ENCODE data around the gene CTNNA3. TPM values are rescaled to one million over a fixed set of nuclear protein-coding genes. Genes with fewer than 3 reads are reported as not detected.

The CTNNA3 gene
- total and polyA plus RNA-seq, 4 donors, result 0.38 to 8.9 (median 5.2) TPM

DNA sequence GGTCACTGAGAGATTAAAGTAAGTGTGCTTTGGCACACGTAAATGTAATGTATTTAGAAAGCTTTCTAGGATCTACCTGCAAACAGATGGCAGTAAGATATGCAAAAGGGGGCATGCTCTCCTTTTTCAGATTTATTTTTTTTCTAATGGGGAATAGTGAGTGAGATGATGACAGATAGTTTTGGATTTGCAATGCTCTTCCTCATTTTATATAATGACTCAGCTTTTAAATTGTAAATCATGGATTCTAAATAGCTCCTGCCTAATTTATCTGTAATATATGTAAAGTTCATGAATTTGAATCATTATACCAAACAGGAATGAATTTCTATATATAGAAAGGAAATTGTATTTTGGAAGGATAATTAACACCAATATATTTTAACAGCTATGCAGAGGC is 1731.8 kb downstream of the CTNNA3 start:
- H3K9me3 ChIP-seq (ENCODE audit: control insufficient read depth, low read length), result peaks cover 3% of the 10 kb centered on the region
- ATAC-seq (ENCODE audit: low FRiP score) (no peak), DNase-seq (no peak)
- 52 to 74% methylated on average over 1 of the region's 1 CpG for WGBS, 2 donors
- H3K36me3 ChIP-seq (ENCODE audit: control insufficient read depth in 1 of 2, insufficient read depth in 2 of 2, low read length in 1 of 2), result no peaks in the 10 kb centered on the region
- H3K27me3 ChIP-seq (ENCODE audit: control insufficient read depth in 1 of 2, insufficient read depth in 2 of 2, low read length in 1 of 2), result peaks cover 0 to 1% of the 10 kb centered on the region in 2 donors
- intact Hi-C loops (cut with DNase I), result no loop called here
- no peak overlapping the region for H3K27ac ChIP-seq (ENCODE audit: low read depth in 1 of 2, low read length in 2 of 2)
- no peaks in the 10 kb centered on the region for H3K4me1 ChIP-seq (ENCODE audit: control insufficient read depth in 1 of 2, insufficient read depth in 2 of 2, low read length in 2 of 2)
- H3K4me3 ChIP-seq (ENCODE audit: low read length in 2 of 2), result no peak overlapping the region

DNA sequence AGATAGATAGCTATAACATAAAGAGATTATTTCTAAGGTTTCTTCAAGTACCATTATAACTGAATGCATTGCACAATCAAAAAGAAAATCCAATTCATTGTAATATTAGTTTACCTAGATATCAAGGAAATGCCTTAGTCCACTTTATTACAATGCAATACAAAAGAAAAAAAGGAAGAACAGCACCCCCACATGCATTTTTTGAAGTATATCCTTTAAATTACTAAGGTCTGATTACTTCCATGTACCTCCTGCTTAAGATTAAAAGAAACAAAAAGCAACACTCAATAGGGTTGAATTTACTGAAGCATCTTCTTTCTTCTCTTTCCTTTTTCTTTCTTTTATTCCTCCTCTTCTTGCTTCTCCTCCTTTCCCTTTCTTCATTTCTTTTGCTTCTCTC is 1743.9 kb downstream of the CTNNA3 start:
- ATAC-seq (ENCODE audit: low FRiP score) (no peak), DNase-seq (no peak)
- H3K27me3 ChIP-seq (ENCODE audit: control insufficient read depth in 1 of 2, insufficient read depth in 2 of 2, low read length in 1 of 2), result no peaks in the 10 kb centered on the region
- H3K9me3 ChIP-seq (ENCODE audit: control insufficient read depth, low read length), result peaks cover 1% of the 10 kb centered on the region
- intact Hi-C loops (cut with DNase I), result no loop called here
- H3K4me3 ChIP-seq (ENCODE audit: low read length in 2 of 2), result no peak overlapping the region
- H3K36me3 ChIP-seq (ENCODE audit: control insufficient read depth in 1 of 2, insufficient read depth in 2 of 2, low read length in 1 of 2), result no peaks in the 10 kb centered on the region
- H3K4me1 ChIP-seq (ENCODE audit: control insufficient read depth in 1 of 2, insufficient read depth in 2 of 2, low read length in 2 of 2), result no peaks in the 10 kb centered on the region
- H3K27ac ChIP-seq (ENCODE audit: low read depth in 1 of 2, low read length in 2 of 2), result no peak overlapping the region

DNA sequence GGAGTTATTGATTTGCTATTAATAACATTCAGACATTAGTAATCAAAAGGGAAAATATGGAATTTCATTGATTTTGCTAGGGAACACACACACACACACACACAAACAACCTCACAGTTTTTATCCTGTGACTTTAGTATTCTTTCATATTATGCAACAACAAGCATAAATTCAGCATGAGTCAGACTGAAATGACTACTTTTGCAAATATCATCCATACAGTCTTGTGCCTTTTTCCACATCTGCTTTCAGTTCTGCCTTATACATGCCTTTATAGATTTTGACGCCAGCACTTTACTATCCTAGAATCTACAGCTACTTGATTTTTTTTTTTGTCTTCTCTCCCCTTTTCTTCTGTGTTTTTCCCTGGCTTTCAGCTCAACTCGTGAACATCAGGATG is 1745.9 kb downstream of the CTNNA3 start:
- no peak for DNase-seq
- WGBS, 2 donors, result 42 to 50% methylated on average over 2 of the region's 2 CpGs

DNA sequence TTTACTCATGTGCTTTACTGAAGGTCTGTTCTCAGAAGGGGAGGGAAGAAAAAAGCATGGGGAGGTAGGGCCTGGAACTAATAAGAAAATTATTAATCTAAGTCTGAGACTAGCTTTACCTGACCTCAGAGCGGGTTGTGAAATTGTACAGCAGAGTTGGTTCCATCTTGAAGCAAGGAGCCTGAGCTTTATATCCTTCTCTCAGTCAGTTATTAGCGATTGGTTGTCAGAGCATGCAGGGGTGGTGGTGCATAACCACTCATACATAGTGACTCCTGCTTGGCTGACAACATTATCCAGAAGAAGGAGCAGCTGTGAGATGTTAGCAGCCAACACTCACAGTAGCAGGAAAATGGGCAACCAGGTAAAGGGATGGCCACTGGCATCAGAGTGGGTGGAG is 1746.5 kb downstream of the CTNNA3 start:
- H3K9me3 ChIP-seq (ENCODE audit: control insufficient read depth, low read length), result peaks cover 1% of the 10 kb centered on the region
- no peak overlapping the region for H3K4me3 ChIP-seq (ENCODE audit: low read length in 2 of 2)
- 62 to 93% methylated on average over 2 of the region's 2 CpGs for WGBS, 2 donors
- no peaks in the 10 kb centered on the region for H3K27me3 ChIP-seq (ENCODE audit: control insufficient read depth in 1 of 2, insufficient read depth in 2 of 2, low read length in 1 of 2)
- intact Hi-C loops (cut with DNase I), result no loop called here
- ATAC-seq (ENCODE audit: low FRiP score) (no peak), DNase-seq (no peak)
- no peaks in the 10 kb centered on the region for H3K4me1 ChIP-seq (ENCODE audit: control insufficient read depth in 1 of 2, insufficient read depth in 2 of 2, low read length in 2 of 2)
- no peak overlapping the region for H3K27ac ChIP-seq (ENCODE audit: low read depth in 1 of 2, low read length in 2 of 2)
- no peaks in the 10 kb centered on the region for H3K36me3 ChIP-seq (ENCODE audit: control insufficient read depth in 1 of 2, insufficient read depth in 2 of 2, low read length in 1 of 2)

More for the DNA sequence above, 1745.9 kb downstream of the CTNNA3 start:
- Histone ChIP-seq H3K27me3 (ENCODE audit: control insufficient read depth in 1 of 2, insufficient read depth in 2 of 2, low read length in 1 of 2) (no peaks in the 10 kb centered on the region), H3K36me3 (ENCODE audit: control insufficient read depth in 1 of 2, insufficient read depth in 2 of 2, low read length in 1 of 2) (no peaks in the 10 kb centered on the region), H3K4me3 (ENCODE audit: low read length in 2 of 2) (no peak overlapping the region), H3K9me3 (ENCODE audit: control insufficient read depth, low read length) (peaks cover 1% of the 10 kb centered on the region), H3K27ac (ENCODE audit: low read depth in 1 of 2, low read length in 2 of 2) (no peak overlapping the region), H3K4me1 (ENCODE audit: control insufficient read depth in 1 of 2, insufficient read depth in 2 of 2, low read length in 2 of 2) (no peaks in the 10 kb centered on the region)
- no peak for ATAC-seq (ENCODE audit: low FRiP score)
- intact Hi-C loops (cut with DNase I), result no loop called here

DNA sequence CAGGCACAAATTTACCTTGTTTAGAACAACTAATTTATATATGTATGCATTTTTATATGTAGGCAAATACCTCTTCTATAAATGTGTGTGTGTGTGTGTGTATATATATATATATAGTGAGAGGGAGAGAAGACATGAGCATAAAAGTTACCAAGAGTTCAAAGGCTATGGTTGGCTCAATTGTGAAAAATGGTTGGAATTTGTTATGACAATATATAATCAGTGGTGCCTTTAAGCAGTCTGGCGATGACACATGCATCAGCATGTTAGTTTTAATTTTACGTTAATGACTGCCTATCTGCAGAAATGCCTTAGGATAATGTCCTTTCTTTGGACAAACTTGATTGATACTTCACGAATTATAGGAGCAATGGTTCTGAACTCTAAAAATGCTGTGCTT is 1750.9 kb downstream of the CTNNA3 start:
- DNase-seq (no peak), ATAC-seq (ENCODE audit: low FRiP score) (no peak)
- WGBS, 2 donors, result 71 to 73% methylated on average over 3 of the region's 3 CpGs
- Histone ChIP-seq H3K27ac (ENCODE audit: low read depth in 1 of 2, low read length in 2 of 2) (no peak overlapping the region), H3K36me3 (ENCODE audit: control insufficient read depth in 1 of 2, insufficient read depth in 2 of 2, low read length in 1 of 2) (no peaks in the 10 kb centered on the region), H3K27me3 (ENCODE audit: control insufficient read depth in 1 of 2, insufficient read depth in 2 of 2, low read length in 1 of 2) (no peaks in the 10 kb centered on the region), H3K9me3 (ENCODE audit: control insufficient read depth, low read length) (peaks cover 1% of the 10 kb centered on the region), H3K4me3 (ENCODE audit: low read length in 2 of 2) (no peak overlapping the region), H3K4me1 (ENCODE audit: control insufficient read depth in 1 of 2, insufficient read depth in 2 of 2, low read length in 2 of 2) (no peaks in the 10 kb centered on the region)
- intact Hi-C loops (cut with DNase I), result no loop called here

DNA sequence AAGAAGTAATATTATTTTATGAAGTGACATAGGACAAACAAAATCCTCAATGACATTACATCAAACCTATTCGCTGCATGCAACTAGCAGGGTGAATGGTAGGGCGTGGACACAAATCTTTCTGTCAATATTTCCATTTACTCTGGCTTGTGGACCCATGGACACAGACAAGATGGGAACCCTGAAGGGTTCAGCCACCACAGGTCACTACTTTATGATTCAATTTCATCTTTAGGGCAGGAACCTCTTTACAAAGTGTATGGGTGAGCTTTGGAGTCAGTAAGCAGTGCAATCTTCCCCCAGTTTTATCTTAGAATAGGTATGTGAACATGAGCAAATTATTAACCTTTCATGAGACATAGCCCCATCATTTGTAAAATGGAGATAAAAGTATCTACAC is 1752.5 kb downstream of the CTNNA3 start:
- Histone ChIP-seq H3K4me3 (ENCODE audit: low read length in 2 of 2) (no peak overlapping the region), H3K27ac (ENCODE audit: low read depth in 1 of 2, low read length in 2 of 2) (no peak overlapping the region), H3K36me3 (ENCODE audit: control insufficient read depth in 1 of 2, insufficient read depth in 2 of 2, low read length in 1 of 2) (no peaks in the 10 kb centered on the region), H3K27me3 (ENCODE audit: control insufficient read depth in 1 of 2, insufficient read depth in 2 of 2, low read length in 1 of 2) (no peaks in the 10 kb centered on the region), H3K9me3 (ENCODE audit: control insufficient read depth, low read length) (no peaks in the 10 kb centered on the region), H3K4me1 (ENCODE audit: control insufficient read depth in 1 of 2, insufficient read depth in 2 of 2, low read length in 2 of 2) (no peaks in the 10 kb centered on the region)
- DNase-seq, result no peak
- intact Hi-C loops (cut with DNase I), result no loop called here
- no peak for ATAC-seq (ENCODE audit: low FRiP score)
- WGBS, 2 donors, result 94 to 95% methylated on average over 2 of the region's 2 CpGs

DNA sequence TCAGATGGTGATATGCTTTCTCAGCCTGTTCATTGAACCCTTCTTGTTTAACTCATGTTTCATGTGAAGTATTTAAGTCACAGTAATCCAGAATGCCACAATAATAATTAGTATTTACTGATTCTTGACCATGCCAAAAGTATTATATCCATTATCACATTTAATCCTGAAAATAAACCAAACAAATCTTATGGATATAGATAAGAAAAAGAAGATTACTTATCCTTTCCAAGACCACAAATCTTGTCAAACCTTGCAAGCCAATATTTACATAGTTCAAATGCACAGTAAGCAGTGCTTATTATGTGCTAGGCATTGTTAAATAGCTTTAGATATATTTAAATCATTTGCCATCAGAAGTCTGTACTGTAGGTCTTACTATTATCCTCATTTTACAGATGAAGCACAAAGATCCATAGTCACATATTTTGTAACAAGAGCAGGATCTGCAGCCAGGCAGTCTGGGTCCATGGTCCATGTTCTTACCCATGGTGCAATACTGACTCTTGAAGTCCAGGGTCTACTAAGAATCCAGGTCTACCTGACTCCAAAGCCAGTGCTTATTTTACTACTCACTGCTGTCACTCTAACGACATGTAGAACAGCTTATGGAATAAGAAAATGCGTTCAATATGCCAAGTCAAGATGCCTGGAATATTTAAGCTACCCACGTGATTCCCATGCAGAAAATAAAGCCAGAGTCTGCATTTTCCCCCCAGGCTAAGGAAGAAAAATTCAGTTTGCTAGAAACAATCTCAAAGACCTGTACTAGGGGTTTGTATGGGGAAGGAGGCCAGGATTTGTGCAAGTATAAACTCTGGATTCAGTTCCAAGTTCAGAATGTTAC is 1755.0 kb downstream of the CTNNA3 start:
- H3K9me3 ChIP-seq (ENCODE audit: control insufficient read depth, low read length), result no peaks in the 10 kb centered on the region
- ATAC-seq (ENCODE audit: low FRiP score) (no peak), DNase-seq (no peak)
- no peak overlapping the region for H3K27ac ChIP-seq (ENCODE audit: low read depth in 1 of 2, low read length in 2 of 2)
- H3K27me3 ChIP-seq (ENCODE audit: control insufficient read depth in 1 of 2, insufficient read depth in 2 of 2, low read length in 1 of 2), result no peaks in the 10 kb centered on the region
- H3K4me3 ChIP-seq (ENCODE audit: low read length in 2 of 2), result no peak overlapping the region
- no peaks in the 10 kb centered on the region for H3K36me3 ChIP-seq (ENCODE audit: control insufficient read depth in 1 of 2, insufficient read depth in 2 of 2, low read length in 1 of 2)
- intact Hi-C loops (cut with DNase I), result no loop called here
- H3K4me1 ChIP-seq (ENCODE audit: control insufficient read depth in 1 of 2, insufficient read depth in 2 of 2, low read length in 2 of 2), result no peaks in the 10 kb centered on the region
- WGBS, 2 donors, result 3 to 8% methylated on average over 3 of the region's 3 CpGs

DNA sequence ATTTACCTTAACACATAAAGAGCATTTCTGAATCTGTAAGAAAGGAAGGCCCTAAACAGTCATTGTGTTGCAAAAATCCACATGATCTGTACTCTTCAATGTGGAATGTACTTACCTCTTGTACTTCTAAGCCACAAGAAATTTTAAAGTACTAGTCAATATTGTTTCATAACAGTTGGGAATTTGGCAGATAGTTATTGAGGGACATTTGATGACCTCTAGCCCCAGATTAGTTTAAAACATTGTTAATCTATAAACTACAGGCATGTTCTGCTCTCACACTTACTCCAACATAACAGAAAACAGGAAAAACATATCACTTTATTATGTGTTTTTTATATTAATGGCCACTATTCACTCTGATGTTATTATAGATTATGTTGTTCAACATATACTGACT is 1755.9 kb downstream of the CTNNA3 start:
- H3K27me3 ChIP-seq (ENCODE audit: control insufficient read depth in 1 of 2, insufficient read depth in 2 of 2, low read length in 1 of 2), result no peaks in the 10 kb centered on the region
- no peaks in the 10 kb centered on the region for H3K9me3 ChIP-seq (ENCODE audit: control insufficient read depth, low read length)
- no peaks in the 10 kb centered on the region for H3K36me3 ChIP-seq (ENCODE audit: control insufficient read depth in 1 of 2, insufficient read depth in 2 of 2, low read length in 1 of 2)
- intact Hi-C loops (cut with DNase I), result no loop called here
- H3K4me1 ChIP-seq (ENCODE audit: control insufficient read depth in 1 of 2, insufficient read depth in 2 of 2, low read length in 2 of 2), result no peaks in the 10 kb centered on the region
- ATAC-seq (ENCODE audit: low FRiP score) (no peak), DNase-seq (no peak)
- H3K27ac ChIP-seq (ENCODE audit: low read depth in 1 of 2, low read length in 2 of 2), result no peak overlapping the region
- H3K4me3 ChIP-seq (ENCODE audit: low read length in 2 of 2), result no peak overlapping the region

DNA sequence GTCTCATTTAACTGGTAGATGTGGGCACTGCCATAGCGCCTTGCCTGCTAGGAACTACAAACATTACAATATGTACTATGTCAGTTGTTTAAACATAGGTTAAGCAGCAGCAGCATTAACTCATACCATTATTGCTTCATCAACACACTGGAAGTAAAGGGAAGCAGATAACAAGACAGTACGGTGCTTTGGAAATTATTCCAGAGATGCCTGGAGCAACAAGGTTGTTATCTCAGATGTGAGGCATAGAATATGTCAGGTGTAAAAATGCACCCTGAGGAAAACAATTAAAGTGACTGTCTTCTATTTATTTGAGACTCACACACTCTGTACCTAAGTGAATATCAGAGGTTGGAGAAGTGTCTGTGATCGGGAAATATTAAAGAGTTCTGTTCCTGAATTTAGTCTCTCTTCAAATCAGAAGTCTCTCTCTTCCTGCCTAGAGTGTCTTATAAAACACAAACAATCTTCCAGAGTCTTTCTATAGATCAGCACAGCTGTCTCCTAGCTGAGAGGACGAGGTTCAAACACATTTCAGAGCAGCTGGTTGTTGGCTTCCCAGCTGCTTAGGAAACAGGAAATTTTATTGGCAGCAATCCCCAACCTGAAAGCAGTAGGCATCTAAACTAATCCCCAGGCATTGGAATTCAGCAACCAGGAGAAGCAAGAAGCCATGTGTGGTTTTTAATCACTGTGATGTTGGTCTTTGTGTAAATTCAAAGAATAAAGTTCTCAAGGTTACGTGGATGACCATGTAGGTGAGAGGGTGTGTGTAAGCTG is 1764.5 kb downstream of the CTNNA3 start:
- no peak overlapping the region for H3K27ac ChIP-seq (ENCODE audit: low read depth in 1 of 2, low read length in 2 of 2)
- no peaks in the 10 kb centered on the region for H3K4me1 ChIP-seq (ENCODE audit: control insufficient read depth in 1 of 2, insufficient read depth in 2 of 2, low read length in 2 of 2)
- intact Hi-C loops (cut with DNase I), result no loop called here
- no peaks in the 10 kb centered on the region for H3K9me3 ChIP-seq (ENCODE audit: control insufficient read depth, low read length)
- DNase-seq, result no peak
- no peak overlapping the region for H3K4me3 ChIP-seq (ENCODE audit: low read length in 2 of 2)
- no peaks in the 10 kb centered on the region for H3K36me3 ChIP-seq (ENCODE audit: control insufficient read depth in 1 of 2, insufficient read depth in 2 of 2, low read length in 1 of 2)
- no peak for ATAC-seq (ENCODE audit: low FRiP score)
- WGBS, 2 donors, result 70 to 75% methylated on average over 5 of the region's 5 CpGs
- no peaks in the 10 kb centered on the region for H3K27me3 ChIP-seq (ENCODE audit: control insufficient read depth in 1 of 2, insufficient read depth in 2 of 2, low read length in 1 of 2)
